ENCODE data around the gene CBX8. TPM values are rescaled to one million over a fixed set of nuclear protein-coding genes. Genes with fewer than 3 reads are reported as not detected.

The CBX8 gene
- total and polyA plus RNA-seq, 2 of the 13 experiments (the other 11 are each of a cell fraction or from before 2014, with no cell fraction given) = 0.34 to 12.6 TPM

GRCh38 chr17:79841369-79842135 is 44.7 kb upstream of the CBX8 start (continued):
- TF ChIP-seq GMEB1 (CRISPR knock-in tag; IDR thresholded peaks at IDR 0.05; ENCODE audit: borderline replicate concordance) (peak; percentile 25; the same call in 1 of the 2 replicates), ZNF3 (CRISPR knock-in tag; IDR thresholded peaks at IDR 0.05) (no peak), PRMT3 (CRISPR knock-in tag; IDR thresholded peaks at IDR 0.05; ENCODE audit: borderline replicate concordance, low read depth) (no peak), ATF3 (CRISPR knock-in tag; IDR thresholded peaks at IDR 0.05) (no peak), KDM4B (CRISPR knock-in tag; IDR thresholded peaks at IDR 0.05) (0 out of 2 replicates have a peak, but pooled peaks have one; percentile 40), CENPT (CRISPR knock-in tag; IDR thresholded peaks at IDR 0.05; ENCODE audit: low read depth) (no peak), EP300 (IDR thresholded peaks at IDR 0.05; ENCODE audit: low read depth in 2 of 2, low read length in 2 of 2) (no peak), EP300 (CRISPR knock-in tag; IDR thresholded peaks at IDR 0.05; ENCODE audit: borderline replicate concordance) (no peak; the same call in 1 of the 2 replicates), TEAD2 (CRISPR knock-in tag; IDR thresholded peaks at IDR 0.05) (no peak), ZNF329 (CRISPR knock-in tag; IDR thresholded peaks at IDR 0.05; ENCODE audit: low read depth) (no peak), YY1 (IDR thresholded peaks at IDR 0.05; ENCODE audit: insufficient read depth, insufficient replicate concordance, low read depth, low read length) (no peak), USF2 (IDR thresholded peaks at IDR 0.05; ENCODE audit: low read depth, low read length) (no peak), USF2 (CRISPR knock-in tag; IDR thresholded peaks at IDR 0.05; ENCODE audit: borderline replicate concordance) (no peak), BORCS8-MEF2B (CRISPR knock-in tag; IDR thresholded peaks at IDR 0.05) (no peak), KAT8 (CRISPR knock-in tag; IDR thresholded peaks at IDR 0.05) (peak; percentile 49; the same call in 1 of the 2 replicates), ZNF619 (CRISPR knock-in tag; IDR thresholded peaks at IDR 0.05) (no peak), ZNF260 (CRISPR knock-in tag; IDR thresholded peaks at IDR 0.05; ENCODE audit: borderline replicate concordance, low read depth) (no peak), U2AF2 (IDR thresholded peaks at IDR 0.05; ENCODE audit: low read depth, low read length) (no peak)
- TF ChIP-seq, protein P1, sequence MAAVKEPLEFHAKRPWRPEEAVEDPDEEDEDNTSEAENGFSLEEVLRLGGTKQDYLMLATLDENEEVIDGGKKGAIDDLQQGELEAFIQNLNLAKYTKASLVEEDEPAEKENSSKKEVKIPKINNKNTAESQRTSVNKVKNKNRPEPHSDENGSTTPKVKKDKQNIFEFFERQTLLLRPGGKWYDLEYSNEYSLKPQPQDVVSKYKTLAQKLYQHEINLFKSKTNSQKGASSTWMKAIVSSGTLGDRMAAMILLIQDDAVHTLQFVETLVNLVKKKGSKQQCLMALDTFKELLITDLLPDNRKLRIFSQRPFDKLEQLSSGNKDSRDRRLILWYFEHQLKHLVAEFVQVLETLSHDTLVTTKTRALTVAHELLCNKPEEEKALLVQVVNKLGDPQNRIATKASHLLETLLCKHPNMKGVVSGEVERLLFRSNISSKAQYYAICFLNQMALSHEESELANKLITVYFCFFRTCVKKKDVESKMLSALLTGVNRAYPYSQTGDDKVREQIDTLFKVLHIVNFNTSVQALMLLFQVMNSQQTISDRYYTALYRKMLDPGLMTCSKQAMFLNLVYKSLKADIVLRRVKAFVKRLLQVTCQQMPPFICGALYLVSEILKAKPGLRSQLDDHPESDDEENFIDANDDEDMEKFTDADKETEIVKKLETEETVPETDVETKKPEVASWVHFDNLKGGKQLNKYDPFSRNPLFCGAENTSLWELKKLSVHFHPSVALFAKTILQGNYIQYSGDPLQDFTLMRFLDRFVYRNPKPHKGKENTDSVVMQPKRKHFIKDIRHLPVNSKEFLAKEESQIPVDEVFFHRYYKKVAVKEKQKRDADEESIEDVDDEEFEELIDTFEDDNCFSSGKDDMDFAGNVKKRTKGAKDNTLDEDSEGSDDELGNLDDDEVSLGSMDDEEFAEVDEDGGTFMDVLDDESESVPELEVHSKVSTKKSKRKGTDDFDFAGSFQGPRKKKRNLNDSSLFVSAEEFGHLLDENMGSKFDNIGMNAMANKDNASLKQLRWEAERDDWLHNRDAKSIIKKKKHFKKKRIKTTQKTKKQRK (IDR thresholded peaks at IDR 0.05; ENCODE audit: low read length) = no peak
- TF ChIP-seq, protein P2, sequence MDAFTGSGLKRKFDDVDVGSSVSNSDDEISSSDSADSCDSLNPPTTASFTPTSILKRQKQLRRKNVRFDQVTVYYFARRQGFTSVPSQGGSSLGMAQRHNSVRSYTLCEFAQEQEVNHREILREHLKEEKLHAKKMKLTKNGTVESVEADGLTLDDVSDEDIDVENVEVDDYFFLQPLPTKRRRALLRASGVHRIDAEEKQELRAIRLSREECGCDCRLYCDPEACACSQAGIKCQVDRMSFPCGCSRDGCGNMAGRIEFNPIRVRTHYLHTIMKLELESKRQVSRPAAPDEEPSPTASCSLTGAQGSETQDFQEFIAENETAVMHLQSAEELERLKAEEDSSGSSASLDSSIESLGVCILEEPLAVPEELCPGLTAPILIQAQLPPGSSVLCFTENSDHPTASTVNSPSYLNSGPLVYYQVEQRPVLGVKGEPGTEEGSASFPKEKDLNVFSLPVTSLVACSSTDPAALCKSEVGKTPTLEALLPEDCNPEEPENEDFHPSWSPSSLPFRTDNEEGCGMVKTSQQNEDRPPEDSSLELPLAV (CRISPR knock-in tag; conservative IDR thresholded peaks at IDR 0.05; ENCODE audit: low read depth) = no peak

Measured in HepG2 (cell line).